T-cell (primary cell): ENCODE data around the gene EPB41L2. TPM values are rescaled to one million over a fixed set of nuclear protein-coding genes. Genes with fewer than 3 reads are reported as not detected.

Source experiments
- ATAC-seq, 4 experiments: fragments of 200-7000 bp in 3 of 4; fragments of 150-1000 bp in 1 of 4; cut with Tn5 transposase; replicated peaks in 1 of 4; 1 replicate in 3 of 4; 2 replicates in 1 of 4; pipeline ENCODE4 v1.10.0; 2021; ENCODE audit warnings: moderate library complexity in 3 of 4, mild to moderate bottlenecking in 2 of 4, moderate number of reproducible peaks in 1 of 4
- CTCF ChIA-PET, 2 donors: fragments of 300-600 bp; sonication (Branson Sonifier 250); formaldehyde crosslinking; loops; one replicate each; lab custom pipeline; 2022; ENCODE audit warnings: antibody characterized with exemption in 2 of 2; lab: Charles Lee
- POLR2A ChIA-PET, 2 donors: fragments of 300-600 bp; sonication (Branson Sonifier 250); formaldehyde crosslinking; loops; one replicate each; lab custom pipeline; 2022; ENCODE audit warnings: antibody characterized with exemption in 2 of 2; lab: Charles Lee
- DNase-seq, 35 experiments: peaks; one replicate each; pipeline versions ENCODE4 v3.0.0 to v3.0.0-alpha.2; 2013 to 2023
- H3K27ac ChIP-seq: one replicate; pipeline ENCODE4 v1.5.1; 2013; ENCODE audit warnings: low read length
- H3K27me3 ChIP-seq, 2 experiments: replicated peaks in 1 of 2; 1 replicate in 1 of 2; 2 replicates in 1 of 2; pipeline versions ENCODE4 v1.6.1 to v1.7.0; 2013; ENCODE audit warnings: low read length in 1 of 2, mixed read lengths in 1 of 2; ENCODE audit not compliant: control insufficient read depth in 2 of 2, insufficient read depth in 2 of 2; ENCODE audit errors: extremely low read depth in 1 of 2
- H3K36me3 ChIP-seq, 2 donors: 1 replicate in 1 of 2; 2 replicates in 1 of 2; pipeline versions ENCODE4 v1.6.1 to v1.7.0; 2013; ENCODE audit warnings: low read length in 1 of 2; ENCODE audit not compliant: control insufficient read depth in 2 of 2, insufficient read depth in 1 of 2; ENCODE audit errors: extremely low read depth in 1 of 2
- H3K4me1 ChIP-seq, 2 experiments: 1 replicate in 1 of 2; 2 replicates in 1 of 2; pipeline versions ENCODE4 v1.6.1 to v1.7.0; 2013; ENCODE audit warnings: low read length in 2 of 2, mixed read lengths in 1 of 2; ENCODE audit not compliant: insufficient read depth in 2 of 2, control insufficient read depth in 1 of 2; ENCODE audit errors: extremely low read depth in 1 of 2
- H3K4me3 ChIP-seq, 2 donors: 1 replicate in 1 of 2; 2 replicates in 1 of 2; pipeline versions ENCODE4 v1.5.1 to v1.7.0; 2013; ENCODE audit warnings: mild to moderate bottlenecking in 2 of 2, low read length in 1 of 2, moderate library complexity in 1 of 2; ENCODE audit not compliant: control insufficient read depth in 1 of 2; ENCODE audit errors: extremely low read depth in 1 of 2
- H3K9me3 ChIP-seq: 2 replicates; pipeline ENCODE4 v1.7.0; 2013
- H3K27ac Mint-ChIP-seq, 2 donors: one replicate each; pipeline ENCODE4 v1.8.0; 2020 to 2021; ENCODE audit warnings: mild to moderate bottlenecking in 2 of 2, mixed read lengths in 2 of 2
- H3K27me3 Mint-ChIP-seq, 2 donors: one replicate each; pipeline ENCODE4 v1.8.0; 2021 to 2022; ENCODE audit warnings: mixed read lengths in 2 of 2
- H3K36me3 Mint-ChIP-seq: one replicate; pipeline ENCODE4 v1.8.0; 2021; ENCODE audit warnings: mixed read lengths
- H3K4me1 Mint-ChIP-seq, 3 donors: one replicate each; pipeline ENCODE4 v1.8.0; 2020 to 2022; ENCODE audit warnings: mixed read lengths in 3 of 3, mild to moderate bottlenecking in 1 of 3
- H3K4me3 Mint-ChIP-seq, 3 donors: one replicate each; pipeline ENCODE4 v1.8.0; 2020 to 2022; ENCODE audit warnings: mild to moderate bottlenecking in 3 of 3, mixed read lengths in 3 of 3, moderate library complexity in 3 of 3
- H3K9me3 Mint-ChIP-seq, 3 donors: one replicate each; pipeline ENCODE4 v1.8.0; 2020 to 2022; ENCODE audit warnings: mixed read lengths in 3 of 3
- WGBS: methylation state at CpG from one replicate; pipeline ENCODE4 v1.1.5; 2013; ENCODE audit warnings: missing lambda C conversion rate; ENCODE audit not compliant: insufficient coverage; 5-methylcytosine and 5-hydroxymethylcytosine counted together
- total RNA-seq, 35 experiments: library from RNA in 6 of 35; stranded (reverse) in 6 of 35; fragments of 120-200 nt in 1 of 35; gene quantifications; one replicate each; pipeline versions ENCODE4 v1.2.1 to v1.2.4 and lab custom pipeline; 2013 to 2026

Gene EPB41L2
- total RNA-seq, 5 donors from 2014 or later (not counting 1 experiment from before 2014, with no cell fraction given), result 11.1 to 15.0 (median 13.6) TPM

DNA sequence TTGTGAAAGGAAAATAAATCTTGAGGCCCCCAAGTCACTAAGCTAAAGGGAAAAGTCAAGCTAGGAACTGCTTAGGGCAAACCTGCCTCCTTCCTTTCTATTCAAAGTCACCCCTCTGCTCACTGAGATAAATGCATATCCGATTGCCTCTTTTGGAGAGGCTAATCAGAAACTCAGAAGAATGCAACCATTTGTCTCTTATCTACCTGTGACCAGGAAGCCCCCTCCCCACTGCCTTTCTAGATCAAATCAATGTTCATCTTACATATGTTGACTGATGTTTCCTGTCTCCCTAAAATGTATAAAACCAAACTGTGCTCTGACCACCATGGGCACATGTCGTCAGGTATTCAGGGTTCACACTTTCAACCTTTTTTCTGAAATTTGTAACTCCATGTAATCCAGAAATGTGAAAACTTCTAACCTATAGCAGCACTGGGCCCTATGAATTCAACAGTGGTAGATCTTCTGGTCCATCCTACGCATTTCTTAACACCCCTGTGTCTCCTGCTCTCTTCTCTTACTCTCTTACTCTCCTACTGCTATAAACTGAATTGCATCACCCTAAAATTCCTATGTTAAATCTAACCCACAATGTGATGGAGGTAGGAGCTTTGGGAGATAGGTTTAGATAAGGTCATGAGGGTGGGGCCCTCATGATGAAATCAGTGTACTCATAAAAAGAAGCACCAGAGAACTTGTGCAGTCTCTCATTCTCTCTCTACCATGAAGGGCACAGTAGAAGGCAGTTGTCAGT is 89.3 kb downstream of the EPB41L2 start:
- no peaks in the 10 kb centered on the region for H3K4me1 Mint-ChIP-seq

DNA sequence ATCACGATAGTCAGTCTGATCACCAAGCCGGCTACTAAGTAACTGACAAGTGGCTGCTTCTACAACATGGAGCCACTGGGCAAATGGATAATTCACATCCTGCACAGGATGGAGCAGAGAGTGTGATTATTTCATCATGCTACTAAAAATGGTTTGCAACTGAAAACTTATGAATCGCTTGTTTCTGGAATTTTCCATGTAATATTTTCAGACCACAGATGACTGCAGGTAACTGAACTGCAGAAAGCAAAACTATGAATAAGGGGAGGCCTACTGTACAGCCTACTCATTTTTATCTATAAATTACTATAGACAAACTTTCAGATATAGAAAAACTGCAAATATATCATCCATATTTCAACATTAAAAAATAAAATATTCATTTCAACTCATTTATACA is 91.5 kb downstream of the EPB41L2 start:
- no peak overlapping the region for H3K27ac ChIP-seq
- Mint-ChIP-seq H3K36me3 (no peaks in the 10 kb centered on the region), H3K4me3 (no peak overlapping the region), H3K4me1 (no peaks in the 10 kb centered on the region), H3K9me3 (no peaks in the 10 kb centered on the region), H3K27ac (no peak overlapping the region), H3K27me3 (no peaks in the 10 kb centered on the region)
- no CpG with 5 or more reads among the region's 3 CpGs for WGBS
- POLR2A ChIA-PET, result no interaction called here
- no peak for DNase-seq
- H3K27me3 ChIP-seq, result no peaks in the 10 kb centered on the region
- CTCF ChIA-PET, result no interaction called here
- no peaks in the 10 kb centered on the region for H3K4me1 ChIP-seq
- no peaks in the 10 kb centered on the region for H3K36me3 ChIP-seq
- ATAC-seq, result no peak
- no peak overlapping the region for H3K4me3 ChIP-seq
- no peaks in the 10 kb centered on the region for H3K9me3 ChIP-seq

More for the DNA sequence above, 89.3 kb downstream of the EPB41L2 start:
- Mint-ChIP-seq H3K9me3 (no peaks in the 10 kb centered on the region), H3K36me3 (no peaks in the 10 kb centered on the region), H3K4me3 (no peak overlapping the region), H3K27ac (no peak overlapping the region), H3K27me3 (no peaks in the 10 kb centered on the region)
- DNase-seq, result no peak
- Histone ChIP-seq H3K4me3 (no peak overlapping the region), H3K27me3 (no peaks in the 10 kb centered on the region), H3K4me1 (no peaks in the 10 kb centered on the region), H3K9me3 (no peaks in the 10 kb centered on the region), H3K36me3 (no peaks in the 10 kb centered on the region), H3K27ac (no peak overlapping the region)
- ChIA-PET POLR2A (no interaction called here), CTCF (no interaction called here)
- WGBS, result 89% methylated on average over 3 of the region's 3 CpGs
- ATAC-seq, result no peak

DNA sequence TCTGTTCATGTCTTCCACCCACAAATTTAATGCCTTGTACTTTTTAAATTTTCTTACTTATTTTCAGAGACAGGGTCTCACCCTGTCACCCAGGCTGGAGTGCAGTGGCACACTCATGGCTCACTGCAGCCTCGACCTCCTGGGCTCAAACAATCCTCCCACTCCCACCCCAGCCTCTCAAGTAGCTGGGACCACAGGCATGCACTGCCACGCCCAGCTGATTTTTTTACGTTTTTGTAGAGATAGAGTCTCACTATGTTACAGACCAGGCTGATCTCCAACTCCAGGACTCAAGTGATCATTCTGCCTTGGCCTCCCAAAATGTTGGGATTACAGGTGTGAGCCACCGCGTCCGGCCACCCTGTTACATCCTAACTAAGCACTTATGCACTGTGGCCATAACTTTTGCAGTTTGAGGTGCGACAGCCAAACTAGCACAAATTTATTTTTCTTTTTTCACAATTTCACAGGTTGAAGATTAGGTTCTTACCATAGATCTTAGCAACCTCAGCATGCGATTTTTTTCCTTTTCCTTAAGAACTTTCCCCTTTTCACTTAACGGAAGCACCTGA is 92.1 kb downstream of the EPB41L2 start:
- no peaks in the 10 kb centered on the region for H3K27me3 Mint-ChIP-seq
- CTCF ChIA-PET, result no interaction called here
- WGBS, result 98% methylated on average over 5 of the region's 9 CpGs

DNA sequence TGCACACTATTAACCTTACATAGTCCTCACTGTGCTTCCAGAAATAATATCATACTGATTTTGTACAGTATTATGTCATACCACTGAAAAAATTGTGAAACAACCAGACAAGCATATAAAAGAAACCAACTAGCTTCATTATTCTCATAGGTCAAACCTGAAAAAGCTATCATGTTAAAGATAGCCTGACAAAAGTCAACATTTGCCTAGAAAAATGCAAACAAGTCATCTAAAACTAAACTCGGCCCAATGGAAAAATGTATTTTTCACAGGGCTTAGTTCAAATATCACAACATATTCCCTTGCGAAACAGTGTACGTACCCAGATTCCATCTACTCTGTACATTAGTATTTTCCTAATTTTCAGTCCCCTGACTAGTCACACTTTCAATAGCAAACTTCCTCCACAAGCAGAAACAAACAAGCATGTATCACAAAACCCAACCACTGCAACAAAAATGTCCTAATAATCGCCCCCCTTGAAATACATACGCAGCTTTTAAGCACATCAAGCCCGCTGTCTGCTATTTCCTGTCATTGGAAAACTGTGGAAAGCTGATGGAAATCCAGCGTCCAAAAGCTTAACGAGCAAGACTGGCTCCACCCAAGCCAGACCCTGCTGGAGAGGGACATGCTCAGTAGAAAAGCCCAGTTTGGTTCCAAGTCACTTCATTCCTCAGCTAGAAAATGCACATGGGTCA is 93.1 kb downstream of the EPB41L2 start:
- no peak overlapping the region for H3K27ac Mint-ChIP-seq
- ATAC-seq (no peak), DNase-seq (no peak)
- no peak overlapping the region for H3K27ac ChIP-seq
- no peaks in the 10 kb centered on the region for H3K9me3 ChIP-seq
- H3K36me3 Mint-ChIP-seq, result no peaks in the 10 kb centered on the region
- H3K4me1 Mint-ChIP-seq, result no peaks in the 10 kb centered on the region
- POLR2A ChIA-PET, result no interaction called here
- 90% methylated on average over 8 of the region's 8 CpGs for WGBS
- no peaks in the 10 kb centered on the region for H3K27me3 Mint-ChIP-seq
- no peak overlapping the region for H3K4me3 ChIP-seq
- H3K4me1 ChIP-seq, result no peaks in the 10 kb centered on the region
- CTCF ChIA-PET, result interaction anchor here in 1 of 2 donors (0.6 kb wide), 1 partner anchor 206 kb away, joined by 3 read pairs; no protein-coding TSS in a partner anchor
- H3K36me3 ChIP-seq, result no peaks in the 10 kb centered on the region
- no peaks in the 10 kb centered on the region for H3K27me3 ChIP-seq
- H3K4me3 Mint-ChIP-seq, result no peak overlapping the region
- no peaks in the 10 kb centered on the region for H3K9me3 Mint-ChIP-seq

More for the DNA sequence above, 92.1 kb downstream of the EPB41L2 start:
- POLR2A ChIA-PET, result no interaction called here
- Mint-ChIP-seq H3K9me3 (no peaks in the 10 kb centered on the region), H3K27ac (no peak overlapping the region), H3K36me3 (no peaks in the 10 kb centered on the region), H3K4me3 (no peak overlapping the region), H3K4me1 (no peaks in the 10 kb centered on the region)
- DNase-seq, result no peak
- Histone ChIP-seq H3K36me3 (no peaks in the 10 kb centered on the region), H3K27me3 (no peaks in the 10 kb centered on the region), H3K4me1 (no peaks in the 10 kb centered on the region), H3K4me3 (no peak overlapping the region), H3K27ac (no peak overlapping the region), H3K9me3 (no peaks in the 10 kb centered on the region)
- no peak for ATAC-seq

DNA sequence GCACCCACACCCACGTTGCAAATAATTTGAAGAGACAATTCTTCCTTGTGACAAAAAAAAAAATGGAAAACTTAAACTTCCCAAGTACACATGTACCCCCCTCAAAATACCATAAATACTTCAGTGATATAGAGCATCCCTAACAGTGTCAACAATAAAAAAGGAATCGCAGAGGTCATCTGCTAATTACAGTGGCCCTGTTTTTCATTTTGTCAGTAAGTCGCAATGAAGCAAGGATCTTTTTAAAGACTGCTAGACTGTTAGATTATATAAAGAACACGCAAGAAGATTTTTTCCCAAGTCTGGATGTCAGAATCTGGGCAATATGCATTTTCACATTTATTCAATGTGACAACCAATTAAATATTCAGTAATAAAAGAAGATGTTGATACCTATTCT is 93.9 kb downstream of the EPB41L2 start:
- CTCF ChIA-PET, result no interaction called here
- no peak for DNase-seq
- Histone ChIP-seq H3K9me3 (no peaks in the 10 kb centered on the region), H3K4me3 (no peak overlapping the region), H3K36me3 (no peaks in the 10 kb centered on the region), H3K27ac (no peak overlapping the region), H3K27me3 (no peaks in the 10 kb centered on the region), H3K4me1 (no peaks in the 10 kb centered on the region)
- Mint-ChIP-seq H3K27ac (no peak overlapping the region), H3K36me3 (no peaks in the 10 kb centered on the region), H3K9me3 (no peaks in the 10 kb centered on the region), H3K4me1 (no peaks in the 10 kb centered on the region), H3K4me3 (no peak overlapping the region), H3K27me3 (no peaks in the 10 kb centered on the region)
- 80% methylated on average over 3 of the region's 4 CpGs for WGBS
- ATAC-seq, result no peak
- POLR2A ChIA-PET, result no interaction called here

DNA sequence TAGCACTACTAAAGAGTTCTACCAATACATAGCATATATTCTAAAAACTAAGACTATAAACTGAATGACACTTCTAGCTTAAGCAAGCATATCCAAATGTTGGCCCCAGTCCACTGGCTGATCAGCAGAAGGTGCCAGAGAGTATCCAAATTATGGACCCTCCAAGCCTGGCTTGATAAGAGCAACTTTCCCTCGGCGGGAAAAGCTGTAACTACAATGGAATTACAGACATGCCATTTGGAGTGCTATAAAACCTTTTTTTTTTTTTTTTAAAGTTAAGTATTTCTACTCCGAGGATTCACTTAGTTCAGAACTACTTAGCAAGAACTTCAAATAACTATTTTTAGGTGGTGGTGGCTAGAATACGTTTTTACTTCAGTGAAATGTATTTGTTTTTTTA is 94.6 kb downstream of the EPB41L2 start:
- H3K36me3 Mint-ChIP-seq, result no peaks in the 10 kb centered on the region
- Histone ChIP-seq H3K4me3 (no peak overlapping the region), H3K36me3 (no peaks in the 10 kb centered on the region), H3K4me1 (no peaks in the 10 kb centered on the region), H3K27me3 (no peaks in the 10 kb centered on the region), H3K27ac (no peak overlapping the region), H3K9me3 (no peaks in the 10 kb centered on the region)
- no peak for DNase-seq
- no peaks in the 10 kb centered on the region for H3K4me1 Mint-ChIP-seq
- POLR2A ChIA-PET, result interaction anchor here in 1 of 2 donors (0.6 kb wide), 1 partner anchor 1256 kb away, joined by 3 read pairs; no protein-coding TSS in a partner anchor
- H3K27ac Mint-ChIP-seq, result no peak overlapping the region
- CTCF ChIA-PET, result interaction anchor here in 1 of 2 donors (0.6 to 0.8 kb wide), 2 partner anchors 8 to 1226 kb away, joined by 3 read pairs; no protein-coding TSS in a partner anchor
- no peaks in the 10 kb centered on the region for H3K27me3 Mint-ChIP-seq
- no peaks in the 10 kb centered on the region for H3K9me3 Mint-ChIP-seq
- 100% methylated on average over 1 of the region's 4 CpGs for WGBS
- ATAC-seq, result no peak
- no peak overlapping the region for H3K4me3 Mint-ChIP-seq
